ENCODE measurements around the gene KCNK7.

- TF ChIP-seq CTCF (IDR thresholded peaks at IDR 0.05) (no peak), POLR2A (IDR thresholded peaks at IDR 0.05) (no peak), EP300 (IDR thresholded peaks at IDR 0.05) (no peak), POLR2AphosphoS5 (IDR thresholded peaks at IDR 0.05) (no peak)
These were observed 20.6 kb downstream of the KCNK7 start for GRCh38 chr11:65574811-65575567.
